ENCODE results near the gene MTHFSD. TPM values are rescaled to one million over a fixed set of nuclear protein-coding genes. Genes with fewer than 3 reads are reported as not detected.

The MTHFSD gene
- total RNA-seq, 1 donor: 18.0 TPM

- no peak for DNase-seq (ENCODE audit: low read depth in 2 of 3, low spot score in 2 of 3)
These were observed 50.5 kb downstream of the MTHFSD start for GRCh38 chr16:86504315-86505184.

GRCh38 chr16:86503830-86504229 is 51.2 kb downstream of the MTHFSD start:
- DNase-seq (ENCODE audit: low read depth in 2 of 3, low spot score in 2 of 3): no peak

- no peak for DNase-seq (ENCODE audit: low read depth in 2 of 3, low spot score in 2 of 3)
These were observed 51.9 kb downstream of the MTHFSD start for GRCh38 chr16:86502856-86503748.

- no peak for DNase-seq (ENCODE audit: low read depth in 2 of 3, low spot score in 2 of 3)
These were observed 52.8 kb downstream of the MTHFSD start for GRCh38 chr16:86501989-86502855.

GRCh38 chr16:86500708-86501510 is 54.1 kb downstream of the MTHFSD start:
- DNase-seq (ENCODE audit: low read depth in 2 of 3, low spot score in 2 of 3): no peak

GRCh38 chr16:86499889-86500707 is 54.9 kb downstream of the MTHFSD start:
- DNase-seq (ENCODE audit: low read depth in 2 of 3, low spot score in 2 of 3): no peak

GRCh38 chr16:86499440-86499786 is 55.6 kb downstream of the MTHFSD start:
- DNase-seq (ENCODE audit: low read depth in 2 of 3, low spot score in 2 of 3): no peak

GRCh38 chr16:86498671-86499439 is 56.2 kb downstream of the MTHFSD start:
- no peak for DNase-seq (ENCODE audit: low read depth in 2 of 3, low spot score in 2 of 3)

GRCh38 chr16:86498155-86498670 is 56.8 kb downstream of the MTHFSD start:
- no peak for DNase-seq (ENCODE audit: low read depth in 2 of 3, low spot score in 2 of 3)

GRCh38 chr16:86497551-86498021 is 57.4 kb downstream of the MTHFSD start:
- DNase-seq (ENCODE audit: low read depth in 2 of 3, low spot score in 2 of 3): no peak

- DNase-seq (ENCODE audit: low read depth in 2 of 3, low spot score in 2 of 3): no peak
These were observed 58.0 kb downstream of the MTHFSD start for GRCh38 chr16:86496929-86497461.

GRCh38 chr16:86496262-86496928 is 58.6 kb downstream of the MTHFSD start:
- no peak for DNase-seq (ENCODE audit: low read depth in 2 of 3, low spot score in 2 of 3)

- no peak for DNase-seq (ENCODE audit: low read depth in 2 of 3, low spot score in 2 of 3)
These were observed 59.2 kb downstream of the MTHFSD start for GRCh38 chr16:86495756-86496261.

- no peak for DNase-seq (ENCODE audit: low read depth in 2 of 3, low spot score in 2 of 3)
These were observed 59.7 kb downstream of the MTHFSD start for GRCh38 chr16:86495357-86495701.

- no peak for DNase-seq (ENCODE audit: low read depth in 2 of 3, low spot score in 2 of 3)
These were observed 60.3 kb downstream of the MTHFSD start for GRCh38 chr16:86494565-86495356.

- no peak for DNase-seq (ENCODE audit: low read depth in 2 of 3, low spot score in 2 of 3)
These were observed 60.9 kb downstream of the MTHFSD start for GRCh38 chr16:86494039-86494564.
